GM18951 (cell line): ENCODE measurements around the gene MLH1.

Experiments used
- POLR2A ChIP-seq: IDR thresholded peaks from 4 replicates; pipeline ENCODE4 v1.6.1; 2011; ENCODE audit warnings: mild to moderate bottlenecking; ENCODE audit not compliant: insufficient read length, insufficient read depth; ENCODE audit errors: extremely low read depth
- in situ Hi-C: fragments of 300-500 bp; cut with MboI; formaldehyde crosslinking; loops from one replicate; pipeline ENCODE4 v1.12.0; 2022; ENCODE audit warnings: low sequenced_read_pairs, mixed read lengths, inconsistent platforms; ENCODE audit not compliant: unreplicated experiment

MLH1 gene

GRCh38 chr3:37068031-37068430 is 74.7 kb downstream of the MLH1 start:
- in situ Hi-C loops: no loop called here
- no peak for TF ChIP-seq POLR2A

- no peak for TF ChIP-seq POLR2A
- in situ Hi-C loops: no loop called here
These were observed 78.6 kb downstream of the MLH1 start for GRCh38 chr3:37071921-37072320.

DNA sequence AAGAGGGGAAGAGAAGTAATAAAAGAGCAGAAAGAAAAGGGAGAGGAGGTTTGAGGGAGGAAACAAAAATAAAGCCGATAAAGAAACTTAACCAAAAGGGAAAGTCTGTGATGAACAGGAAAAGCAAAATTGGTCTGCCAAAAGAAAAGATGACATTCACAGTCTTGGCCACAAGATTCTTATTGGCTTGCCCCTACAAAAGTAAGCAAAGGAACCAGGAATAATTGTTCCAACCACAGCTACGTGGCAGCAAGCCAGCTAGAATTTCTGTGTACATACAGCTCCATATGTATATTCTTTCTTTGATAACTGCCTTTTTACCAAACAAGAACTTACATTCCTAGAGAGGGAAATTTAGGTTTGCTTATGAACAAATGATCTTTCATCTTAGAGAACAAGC is 79.6 kb downstream of the MLH1 start:
- in situ Hi-C loops: no loop called here
- TF ChIP-seq POLR2A: no peak

DNA sequence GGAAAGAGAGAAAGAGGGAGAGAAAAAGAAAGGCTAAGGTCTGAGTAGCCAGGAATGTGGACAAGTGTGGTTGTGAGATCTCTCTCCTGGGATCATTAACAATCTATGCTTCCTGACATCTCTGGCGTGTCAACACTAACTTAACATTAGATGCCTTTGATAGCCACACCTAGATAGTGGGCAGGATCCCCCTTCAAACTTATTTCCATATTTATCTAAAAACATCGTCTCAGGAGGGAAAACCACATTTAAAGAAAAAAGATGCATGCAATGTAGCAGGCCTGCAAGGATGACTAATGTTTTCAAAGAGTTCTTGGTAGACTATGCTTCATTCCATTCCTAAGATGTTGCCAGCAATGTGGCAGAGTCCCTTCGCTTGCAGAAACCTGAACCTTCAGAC is 80.9 kb downstream of the MLH1 start:
- TF ChIP-seq POLR2A: no peak
- in situ Hi-C loops: no loop called here

- in situ Hi-C loops: no loop called here
- TF ChIP-seq POLR2A: no peak
These were observed 82.6 kb downstream of the MLH1 start for GRCh38 chr3:37075955-37076354.

- no peak for TF ChIP-seq POLR2A
- in situ Hi-C loops: no loop called here
These were observed 89.0 kb downstream of the MLH1 start for GRCh38 chr3:37082317-37082716.

GRCh38 chr3:37086918-37087317 is 93.6 kb downstream of the MLH1 start:
- in situ Hi-C loops: no loop called here
- no peak for TF ChIP-seq POLR2A

DNA sequence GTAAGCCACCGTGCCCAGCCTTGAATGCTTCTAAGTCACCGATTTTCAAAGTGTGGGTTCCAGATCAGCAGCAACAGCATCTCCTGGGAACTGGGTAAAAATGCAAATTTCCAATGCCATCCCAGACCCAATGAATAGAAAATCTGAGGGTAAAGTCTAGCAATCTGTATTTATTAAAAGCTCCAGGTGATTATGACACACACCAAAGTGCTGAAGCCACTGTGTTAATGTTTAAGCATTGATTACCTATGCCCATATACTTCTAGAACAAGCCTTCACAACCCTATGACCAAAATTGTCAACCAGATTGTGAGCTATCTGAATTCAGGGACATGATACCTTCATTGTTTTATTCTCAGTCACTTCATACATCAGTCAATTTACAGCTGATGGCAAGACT is 94.6 kb downstream of the MLH1 start:
- in situ Hi-C loops: no loop called here

DNA sequence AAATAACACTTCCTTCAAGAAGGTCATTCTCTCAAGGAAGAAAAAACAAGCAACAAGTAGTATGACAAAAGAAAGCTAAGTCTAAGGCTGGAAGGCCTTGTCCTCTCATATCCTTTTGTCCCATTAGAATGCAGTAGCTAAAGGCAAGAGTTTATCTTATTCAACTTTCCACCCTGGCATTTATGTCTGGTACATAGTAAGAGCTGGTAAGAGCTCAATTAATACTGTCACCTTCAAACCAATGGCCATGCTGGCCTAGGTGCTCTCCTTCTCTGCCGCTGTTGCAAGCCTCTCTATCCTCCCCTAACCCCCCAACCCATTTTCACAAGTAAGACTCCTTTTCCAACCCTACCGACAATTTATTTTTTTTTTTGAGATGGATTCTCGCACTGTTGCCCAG is 99.2 kb downstream of the MLH1 start:
- in situ Hi-C loops: no loop called here
- TF ChIP-seq POLR2A: no peak

More for the DNA sequence above, 94.6 kb downstream of the MLH1 start:
- TF ChIP-seq POLR2A: no peak

DNA sequence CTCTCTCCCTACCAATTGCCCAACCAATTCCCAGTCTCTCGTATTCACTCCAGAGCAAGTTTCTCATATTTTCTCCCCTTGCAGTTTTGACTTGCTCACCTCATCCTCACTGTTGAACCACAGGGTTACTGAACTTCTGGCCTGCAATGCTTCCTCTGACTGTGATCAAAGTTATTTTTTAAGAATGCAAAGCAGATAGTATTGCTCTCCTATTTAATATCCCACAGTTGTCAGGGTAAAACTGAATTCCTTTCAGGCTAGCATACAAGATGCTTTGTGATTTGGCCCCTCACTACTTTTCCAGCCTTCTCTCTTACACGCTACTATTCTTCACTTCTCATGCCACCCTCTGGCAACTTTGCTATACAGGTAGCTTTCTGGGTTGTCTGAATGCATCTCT is 100.2 kb downstream of the MLH1 start:
- in situ Hi-C loops: no loop called here
- TF ChIP-seq POLR2A: no peak

DNA sequence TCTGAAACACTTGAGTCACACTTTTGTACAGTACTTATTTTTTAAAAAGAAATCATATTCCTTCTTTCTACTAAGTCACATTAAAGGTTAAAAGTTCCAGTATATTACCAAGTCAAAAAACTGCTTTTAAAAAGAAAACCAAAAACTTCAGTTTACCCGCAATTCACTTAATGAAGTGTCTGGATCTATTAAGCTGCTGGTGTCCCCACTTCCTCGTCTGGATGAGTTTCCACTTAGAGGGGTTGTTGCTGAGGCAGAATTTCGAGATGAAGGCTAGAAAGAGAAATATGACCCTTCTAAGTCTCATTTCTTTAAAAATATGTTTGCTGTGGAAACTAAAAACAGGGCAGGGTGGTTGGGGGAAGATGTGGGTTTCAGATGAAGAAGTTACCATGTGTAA is 101.3 kb downstream of the MLH1 start:
- in situ Hi-C loops: no loop called here
- TF ChIP-seq POLR2A: no peak

DNA sequence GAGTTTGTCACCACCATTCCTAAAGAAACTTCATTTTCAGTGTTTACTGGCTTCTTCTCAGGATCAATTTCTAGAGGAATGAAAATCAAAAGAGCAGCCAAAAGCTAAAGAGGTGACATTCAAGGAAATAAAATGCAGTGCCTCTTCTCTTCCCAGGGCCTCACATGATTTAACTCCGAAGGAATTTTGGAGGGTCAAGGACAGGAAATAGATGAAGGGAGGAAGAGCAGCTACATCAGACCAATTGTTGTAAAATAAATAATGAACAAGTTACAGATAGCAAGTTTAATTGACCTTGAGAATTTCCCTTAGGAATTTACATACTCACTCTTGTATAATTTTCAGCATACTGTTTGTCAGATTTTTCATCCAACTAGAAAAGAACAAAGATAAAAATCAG is 103.0 kb downstream of the MLH1 start:
- in situ Hi-C loops: no loop called here
- no peak for TF ChIP-seq POLR2A

- no peak for TF ChIP-seq POLR2A
- in situ Hi-C loops: no loop called here
These were observed 103.7 kb downstream of the MLH1 start for GRCh38 chr3:37096975-37097374.

- TF ChIP-seq POLR2A: no peak
- in situ Hi-C loops: no loop called here
These were observed 104.5 kb downstream of the MLH1 start for GRCh38 chr3:37097776-37098175.

GRCh38 chr3:37098884-37099283 is 105.6 kb downstream of the MLH1 start:
- in situ Hi-C loops: no loop called here
- no peak for TF ChIP-seq POLR2A
